ENCODE data around the gene VAMP5. TPM values are rescaled to one million over a fixed set of nuclear protein-coding genes. Genes with fewer than 3 reads are reported as not detected.
"Not testable (repeated sequence)": the region's sequence is repeated elsewhere in the genome, so short reads cannot be mapped to it uniquely, and the experiment has no call there.

VAMP5 gene
- total and polyA plus RNA-seq, 5 donors: 79.1 to 127 (median 82.0) TPM

GRCh38 chr2:85550486-85550885 is 33.7 kb upstream of the VAMP5 start:
- intact Hi-C loops (cut with DNase I): loop anchor here in 1 of 4 donors (2.0 kb wide), 1 partner anchor 130 kb away; no protein-coding TSS in a partner anchor
- Histone ChIP-seq H3K27me3 (ENCODE audit: control insufficient read depth, insufficient read depth) (no peaks in the 10 kb centered on the region), H3K9me3 (ENCODE audit: control insufficient read depth, low read length) (no peaks in the 10 kb centered on the region), H3K4me1 (ENCODE audit: control insufficient read depth, insufficient read depth, low read length) (no peaks in the 10 kb centered on the region), H3K4me3 (ENCODE audit: low read length) (no peak overlapping the region), H3K27ac (ENCODE audit: low read length) (no peak overlapping the region)
- 78% methylated on average over 10 of the region's 10 CpGs for WGBS
- ATAC-seq (no peak), DNase-seq (no peak)

GRCh38 chr2:85551698-85552678 is 32.2 kb upstream of the VAMP5 start:
- Histone ChIP-seq H3K4me3 (ENCODE audit: low read length) (no peak overlapping the region), H3K27me3 (ENCODE audit: control insufficient read depth, insufficient read depth) (no peaks in the 10 kb centered on the region), H3K9me3 (ENCODE audit: control insufficient read depth, low read length) (no peaks in the 10 kb centered on the region), H3K4me1 (ENCODE audit: control insufficient read depth, insufficient read depth, low read length) (no peaks in the 10 kb centered on the region), H3K27ac (ENCODE audit: low read length) (no peak overlapping the region)
- ATAC-seq: peak; percentile 68 to 69
- peak; percentile 71 to 88 (median 87) for DNase-seq
- intact Hi-C loops (cut with DNase I): loop anchor here (2.0 kb wide), 1 partner anchor 131 kb away; no protein-coding TSS in a partner anchor
- WGBS: 68% methylated on average over 9 of the region's 9 CpGs

- Histone ChIP-seq H3K27ac (ENCODE audit: low read length) (no peak overlapping the region), H3K4me1 (ENCODE audit: control insufficient read depth, insufficient read depth, low read length) (no peaks in the 10 kb centered on the region), H3K27me3 (ENCODE audit: control insufficient read depth, insufficient read depth) (no peaks in the 10 kb centered on the region), H3K4me3 (ENCODE audit: low read length) (no peak overlapping the region), H3K9me3 (ENCODE audit: control insufficient read depth, low read length) (no peaks in the 10 kb centered on the region)
- ATAC-seq (no peak), DNase-seq (peak in 2 of 3 donors; percentile 23 to 54)
- intact Hi-C loops (cut with DNase I): loop anchor here in 3 of 4 donors (2.0 kb wide), 1 partner anchor 132 kb away; no protein-coding TSS in a partner anchor
- 81% methylated on average over 6 of the region's 6 CpGs for WGBS
These were observed 31.0 kb upstream of the VAMP5 start for GRCh38 chr2:85553184-85553583.

GRCh38 chr2:85554980-85555612 is 29.1 kb upstream of the VAMP5 start:
- H3K9me3 ChIP-seq (ENCODE audit: control insufficient read depth, low read length): no peaks in the 10 kb centered on the region
- intact Hi-C loops (cut with DNase I): no loop called here
- WGBS: 91% methylated on average over 3 of the region's 3 CpGs
- no peak for ATAC-seq
- H3K27ac ChIP-seq (ENCODE audit: low read length): no peak overlapping the region
- no peaks in the 10 kb centered on the region for H3K4me1 ChIP-seq (ENCODE audit: control insufficient read depth, insufficient read depth, low read length)
- no peaks in the 10 kb centered on the region for H3K27me3 ChIP-seq (ENCODE audit: control insufficient read depth, insufficient read depth)
- DNase-seq: no peak
- H3K4me3 ChIP-seq (ENCODE audit: low read length): no peak overlapping the region

GRCh38 chr2:85557130-85557529 is 27.1 kb upstream of the VAMP5 start:
- DNase-seq (no peak), ATAC-seq (no peak)
- WGBS: 91% methylated on average over 5 of the region's 5 CpGs
- no peaks in the 10 kb centered on the region for H3K27me3 ChIP-seq (ENCODE audit: control insufficient read depth, insufficient read depth)
- H3K4me1 ChIP-seq (ENCODE audit: control insufficient read depth, insufficient read depth, low read length): no peaks in the 10 kb centered on the region
- no peak overlapping the region for H3K27ac ChIP-seq (ENCODE audit: low read length)
- H3K9me3 ChIP-seq (ENCODE audit: control insufficient read depth, low read length): no peaks in the 10 kb centered on the region
- intact Hi-C loops (cut with DNase I): no loop called here
- no peak overlapping the region for H3K4me3 ChIP-seq (ENCODE audit: low read length)

- no peaks in the 10 kb centered on the region for H3K9me3 ChIP-seq (ENCODE audit: control insufficient read depth, low read length)
- DNase-seq: no peak
These were observed 26.1 kb upstream of the VAMP5 start for GRCh38 chr2:85558160-85558559.

GRCh38 chr2:85560403-85560726 is 23.9 kb upstream of the VAMP5 start:
- intact Hi-C loops (cut with DNase I): loop anchor here in 2 of 4 donors (5.0 kb wide), 1 partner anchor 42 kb away; the partner anchor contains the start of gene TMEM150A (in 2 of the 2)
- not testable (repeated sequence) for ATAC-seq

More at GRCh38 chr2:85558160-85558559, 26.1 kb upstream of the VAMP5 start:
- Histone ChIP-seq H3K4me1 (ENCODE audit: control insufficient read depth, insufficient read depth, low read length) (no peaks in the 10 kb centered on the region), H3K27ac (ENCODE audit: low read length) (no peak overlapping the region), H3K4me3 (ENCODE audit: low read length) (no peak overlapping the region), H3K27me3 (ENCODE audit: control insufficient read depth, insufficient read depth) (no peaks in the 10 kb centered on the region)
- WGBS: 100% methylated on average over 1 of the region's 1 CpG
- intact Hi-C loops (cut with DNase I): no loop called here
- no peak for ATAC-seq

GRCh38 chr2:85560812-85561279 is 23.4 kb upstream of the VAMP5 start:
- ATAC-seq (no peak), DNase-seq (no peak)
- intact Hi-C loops (cut with DNase I): loop anchor here in 2 of 4 donors (5.0 kb wide), 1 partner anchor 41 kb away; the partner anchor contains the start of gene TMEM150A (in 2 of the 2)
- no peaks in the 10 kb centered on the region for H3K27me3 ChIP-seq (ENCODE audit: control insufficient read depth, insufficient read depth)
- H3K9me3 ChIP-seq (ENCODE audit: control insufficient read depth, low read length): no peaks in the 10 kb centered on the region
- peak overlapping the region; percentile 32 for H3K27ac ChIP-seq (ENCODE audit: low read length)
- WGBS: 3% methylated on average over 14 of the region's 14 CpGs
- H3K4me3 ChIP-seq (ENCODE audit: low read length): peak overlapping the region; percentile 88
- no peaks in the 10 kb centered on the region for H3K4me1 ChIP-seq (ENCODE audit: control insufficient read depth, insufficient read depth, low read length)

More at GRCh38 chr2:85560403-85560726, 23.9 kb upstream of the VAMP5 start:
- not testable (repeated sequence) for H3K9me3 ChIP-seq (ENCODE audit: control insufficient read depth, low read length); H3K4me1 ChIP-seq (ENCODE audit: control insufficient read depth, insufficient read depth, low read length); H3K27me3 ChIP-seq (ENCODE audit: control insufficient read depth, insufficient read depth); H3K27ac ChIP-seq (ENCODE audit: low read length); DNase-seq
- WGBS: 81% methylated on average over 12 of the region's 12 CpGs
- H3K4me3 ChIP-seq (ENCODE audit: low read length): peak overlapping the region; percentile 88

- no peaks in the 10 kb centered on the region for H3K4me1 ChIP-seq (ENCODE audit: control insufficient read depth, insufficient read depth, low read length)
- no peaks in the 10 kb centered on the region for H3K27me3 ChIP-seq (ENCODE audit: control insufficient read depth, insufficient read depth)
- no peaks in the 10 kb centered on the region for H3K9me3 ChIP-seq (ENCODE audit: control insufficient read depth, low read length)
- peak within 1 kb of the TSS; percentile 88 for H3K4me3 ChIP-seq (ENCODE audit: low read length)
- H3K27ac ChIP-seq (ENCODE audit: low read length): peak within 1 kb of the TSS; percentile 88
- peak; percentile 92 to 95 for ATAC-seq
- DNase-seq: peak; percentile 96 to 99 (median 98)
- intact Hi-C loops (cut with DNase I): loop anchor here in 2 of 4 donors (5.0 kb wide), 1 partner anchor 41 kb away; the partner anchor contains the start of gene TMEM150A (in 2 of the 2)
- 4% methylated on average over 64 of the region's 64 CpGs for WGBS
These were observed 22.7 kb upstream of the VAMP5 start, which contains the start of gene GGCX for GRCh38 chr2:85561280-85562212. Gene GGCX, minus strand, starts transcription at chr2:85561493. Its CDS starts 65 bp downstream, at chr2:85561428.

- Histone ChIP-seq H3K9me3 (ENCODE audit: control insufficient read depth, low read length) (no peaks in the 10 kb centered on the region), H3K4me1 (ENCODE audit: control insufficient read depth, insufficient read depth, low read length) (no peaks in the 10 kb centered on the region), H3K4me3 (ENCODE audit: low read length) (no peak overlapping the region), H3K27ac (ENCODE audit: low read length) (no peak overlapping the region), H3K27me3 (ENCODE audit: control insufficient read depth, insufficient read depth) (no peaks in the 10 kb centered on the region)
- DNase-seq (no peak), ATAC-seq (no peak)
- intact Hi-C loops (cut with DNase I): loop anchor here in 2 of 4 donors (5.0 kb wide), 1 partner anchor 38 kb away; the partner anchor contains the start of gene TMEM150A (in 2 of the 2)
- WGBS: 87% methylated on average over 5 of the region's 5 CpGs
These were observed 20.1 kb upstream of the VAMP5 start for GRCh38 chr2:85564144-85564563.
